SU-DHL-6 (cell line): Measurements from ENCODE around the gene REST.

Experiments
- H2AFZ ChIP-seq: fragments of 200-600 bp; sonication (generic); 2 replicates; pipeline ENCODE4 v1.6.1; 2014; ENCODE audit warnings: low read depth, mild to moderate bottlenecking, moderate library complexity, mixed read lengths, antibody characterized with exemption, low read length; ENCODE audit not compliant: severe bottlenecking
- H3F3A ChIP-seq: fragments of 200-600 bp; shearing (Covaris generic); 2 replicates; pipeline ENCODE4 v1.6.0; 2016; ENCODE audit warnings: antibody characterized with exemption, mild to moderate bottlenecking; ENCODE audit not compliant: insufficient read depth
- H3K27ac ChIP-seq: fragments of 200-600 bp; sonication (generic); 2 replicates; pipeline ENCODE4 v1.5.1; 2016; ENCODE audit warnings: low read depth, mild to moderate bottlenecking, low read length, moderate library complexity, mixed read lengths
- H3K27me3 ChIP-seq: fragments of 200-600 bp; sonication (generic), shearing (Covaris generic); 2 replicates; pipeline ENCODE4 v1.6.0; 2014; ENCODE audit warnings: mild to moderate bottlenecking, low read length
- H3K36me3 ChIP-seq: fragments of 200-600 bp; sonication (generic); 2 replicates; pipeline ENCODE4 v1.6.1; 2014; ENCODE audit warnings: mild to moderate bottlenecking, low read length, mixed read lengths
- H3K4me2 ChIP-seq: fragments of 300-600, 200-600 bp; shearing (Covaris generic), sonication (generic); 2 replicates; pipeline ENCODE4 v1.6.0; 2014; ENCODE audit warnings: low read length, low read depth, mild to moderate bottlenecking; ENCODE audit not compliant: poor library complexity, severe bottlenecking
- H3K4me3 ChIP-seq: fragments of 200-600 bp; sonication (generic); 2 replicates; pipeline ENCODE4 v1.5.1; 2014; ENCODE audit warnings: antibody characterized with exemption, low read length, mild to moderate bottlenecking, mixed read lengths; ENCODE audit not compliant: insufficient read depth, poor library complexity, severe bottlenecking
- H3K79me2 ChIP-seq: fragments of 200-600 bp; sonication (generic); 2 replicates; pipeline ENCODE4 v1.6.1; 2014; ENCODE audit warnings: mild to moderate bottlenecking, low read length, moderate library complexity; ENCODE audit not compliant: insufficient read depth
- H3K9ac ChIP-seq: fragments of 200-600 bp; sonication (generic); 2 replicates; pipeline ENCODE4 v1.7.0; 2014; ENCODE audit warnings: mild to moderate bottlenecking, low read length
- H3K9me2 ChIP-seq: fragments of 200-600 bp; sonication (generic); replicated peaks from 2 replicates; pipeline ENCODE4 v1.6.1; 2014; ENCODE audit warnings: low read length; ENCODE audit not compliant: insufficient read depth
- H3K9me3 ChIP-seq: fragments of 200-600 bp; sonication (generic); 2 replicates; pipeline ENCODE4 v1.6.1; 2014; ENCODE audit warnings: low read length, mixed read lengths; ENCODE audit not compliant: insufficient read depth
- H4K20me1 ChIP-seq: fragments of 200-600 bp; sonication (generic); 2 replicates; pipeline ENCODE4 v1.6.1; 2014; ENCODE audit warnings: low read depth, mild to moderate bottlenecking, antibody characterized with exemption, low read length, moderate library complexity, mixed read lengths
- CTCF ChIP-seq: fragments of 200-600 bp; sonication (generic); IDR thresholded peaks from one replicate; pipeline ENCODE4 v1.5.1; 2017; ENCODE audit warnings: antibody characterized with exemption, mild to moderate bottlenecking, low read length, moderate library complexity; ENCODE audit not compliant: insufficient read depth, poor library complexity, severe bottlenecking
- EZH2phosphoT487 ChIP-seq: fragments of 200-600 bp; sonication (generic), shearing (Covaris generic); conservative IDR thresholded peaks from 2 replicates; pipeline ENCODE4 v1.6.1; 2018; ENCODE audit warnings: mild to moderate bottlenecking, antibody characterized with exemption, low read length, moderate library complexity, mixed read lengths

REST gene

DNA sequence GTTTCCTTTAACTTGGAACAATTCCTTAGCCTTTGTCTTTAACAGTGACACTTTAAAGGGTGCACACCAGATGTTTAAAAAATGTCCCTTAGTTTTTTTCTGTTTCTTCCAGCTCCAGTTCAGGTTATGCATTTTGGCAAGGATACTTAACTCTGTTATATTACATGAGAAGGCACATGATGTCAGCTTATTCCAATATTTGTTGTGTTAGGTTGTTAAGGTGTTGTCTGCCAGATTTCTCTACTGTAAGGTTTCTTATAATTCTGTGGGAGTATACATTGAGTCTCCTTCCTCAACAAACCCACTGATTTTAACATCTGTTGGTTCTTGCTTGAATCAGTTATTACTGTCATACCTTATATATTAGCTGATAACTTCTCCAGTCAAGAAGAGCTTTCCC, 33.3 kb downstream of the REST start:
- no peaks in the 10 kb centered on the region for H3K9me2 ChIP-seq

DNA sequence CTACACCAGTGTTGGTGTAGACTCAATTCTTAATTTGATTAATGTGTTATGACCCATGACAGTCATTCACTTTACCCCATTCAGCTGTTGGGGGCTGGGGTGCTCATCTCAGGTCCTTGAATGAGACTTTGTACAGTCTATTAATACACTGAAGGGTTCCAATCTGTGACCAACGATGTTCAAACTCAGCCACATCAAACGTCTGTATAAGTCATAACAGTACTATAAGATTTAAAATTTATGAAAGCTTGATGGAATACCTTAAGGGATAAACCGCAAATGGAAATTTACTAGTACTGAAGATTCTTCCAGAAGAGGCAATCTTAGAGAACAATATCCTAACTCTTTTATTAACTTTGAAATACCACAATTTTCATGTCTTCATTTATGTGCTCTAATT, 33.7 kb downstream of the REST start:
- no peaks in the 10 kb centered on the region for H3K9me2 ChIP-seq
- H3K4me3 ChIP-seq, result no peak overlapping the region
- H3K36me3 ChIP-seq, result no peaks in the 10 kb centered on the region
- no peaks in the 10 kb centered on the region for H3K27me3 ChIP-seq
- no peak overlapping the region for H3K9ac ChIP-seq
- no peak overlapping the region for H2AFZ ChIP-seq
- H4K20me1 ChIP-seq, result no peaks in the 10 kb centered on the region
- no peaks in the 10 kb centered on the region for H3K79me2 ChIP-seq
- no peaks in the 10 kb centered on the region for H3F3A ChIP-seq
- H3K27ac ChIP-seq, result no peak overlapping the region
- H3K4me2 ChIP-seq, result no peak overlapping the region
- no peak for TF ChIP-seq CTCF
- TF ChIP-seq EZH2phosphoT487, result no peak
- H3K9me3 ChIP-seq, result no peaks in the 10 kb centered on the region

More for the DNA sequence above, 33.3 kb downstream of the REST start:
- H2AFZ ChIP-seq, result no peak overlapping the region
- TF ChIP-seq CTCF, result no peak
- no peak for TF ChIP-seq EZH2phosphoT487
- H3K9me3 ChIP-seq, result no peaks in the 10 kb centered on the region
- H4K20me1 ChIP-seq, result no peaks in the 10 kb centered on the region
- no peak overlapping the region for H3K4me2 ChIP-seq
- no peak overlapping the region for H3K9ac ChIP-seq
- H3K27me3 ChIP-seq, result no peaks in the 10 kb centered on the region
- H3K79me2 ChIP-seq, result no peaks in the 10 kb centered on the region
- no peak overlapping the region for H3K4me3 ChIP-seq
- no peak overlapping the region for H3K27ac ChIP-seq
- no peaks in the 10 kb centered on the region for H3K36me3 ChIP-seq
- H3F3A ChIP-seq, result no peaks in the 10 kb centered on the region

- Histone ChIP-seq H3K9me3 (no peaks in the 10 kb centered on the region), H3K9me2 (no peaks in the 10 kb centered on the region), H2AFZ (no peak overlapping the region), H3F3A (no peaks in the 10 kb centered on the region), H3K27ac (no peak overlapping the region), H3K36me3 (no peaks in the 10 kb centered on the region), H3K79me2 (no peaks in the 10 kb centered on the region), H4K20me1 (no peaks in the 10 kb centered on the region), H3K4me3 (no peak overlapping the region), H3K4me2 (no peak overlapping the region), H3K9ac (no peak overlapping the region), H3K27me3 (no peaks in the 10 kb centered on the region)
- TF ChIP-seq EZH2phosphoT487, result no peak
- TF ChIP-seq CTCF, result no peak
These were observed 46.2 kb downstream of the REST start for GRCh38 chr4:56953680-56954520.
